SH-SY5Y (cell line): Measurements from ENCODE around the gene LHX3.

ENCODE experiments used
- GATA2 ChIP-seq: IDR thresholded peaks from 2 replicates; pipeline ENCODE4 v1.6.1; 2011; ENCODE audit warnings: mild to moderate bottlenecking, low read depth, low read length
- GATA3 ChIP-seq: IDR thresholded peaks from 2 replicates; pipeline ENCODE4 v1.6.1; 2011; ENCODE audit warnings: low read depth, mild to moderate bottlenecking, low read length, moderate library complexity

- TF ChIP-seq GATA3 (no peak), GATA2 (no peak)
These were observed 46.6 kb upstream of the LHX3 start for GRCh38 chr9:136251264-136252115.
